GM23248 (cell line): ENCODE results near the gene ABLIM1. TPM values are rescaled to one million over a fixed set of nuclear protein-coding genes. Genes with fewer than 3 reads are reported as not detected.

Experiments
- DNase-seq: peaks from one replicate; pipeline ENCODE4 v3.0.0-alpha.2; 2015
- H2AFZ ChIP-seq: fragments of 200-600 bp; sonication (generic); 2 replicates; pipeline ENCODE4 v1.6.1; 2016; ENCODE audit warnings: antibody characterized with exemption
- H3F3A ChIP-seq: fragments of 200-600 bp; sonication (generic); 2 replicates; pipeline ENCODE4 v1.6.1; 2016; ENCODE audit warnings: mild to moderate bottlenecking, antibody characterized with exemption, mixed run types; ENCODE audit not compliant: insufficient read depth
- H3K27ac ChIP-seq: fragments of 200-600 bp; sonication (generic); 2 replicates; pipeline ENCODE4 v1.5.1; 2016; ENCODE audit warnings: mild to moderate bottlenecking
- H3K27me3 ChIP-seq: fragments of 200-600 bp; sonication (generic); replicated peaks from 2 replicates; pipeline ENCODE4 v1.6.1; 2016; ENCODE audit warnings: mild to moderate bottlenecking; ENCODE audit not compliant: insufficient read depth
- H3K36me3 ChIP-seq: fragments of 200-600 bp; sonication (generic); 2 replicates; pipeline ENCODE4 v1.6.1; 2016; ENCODE audit warnings: low read depth, mild to moderate bottlenecking
- H3K4me1 ChIP-seq: fragments of 200-600 bp; sonication (generic); 2 replicates; pipeline ENCODE4 v1.6.1; 2016; ENCODE audit warnings: mild to moderate bottlenecking; ENCODE audit not compliant: insufficient read depth
- H3K4me2 ChIP-seq: fragments of 200-600 bp; sonication (generic); one replicate; pipeline ENCODE4 v1.6.1; 2016; ENCODE audit warnings: mild to moderate bottlenecking; ENCODE audit not compliant: unreplicated experiment
- H3K4me3 ChIP-seq: fragments of 200-600 bp; sonication (generic); 2 replicates; pipeline ENCODE4 v1.5.1; 2016; ENCODE audit warnings: mild to moderate bottlenecking
- H3K79me2 ChIP-seq: fragments of 200-600 bp; sonication (generic); 2 replicates; pipeline ENCODE4 v1.6.1; 2016; ENCODE audit warnings: mild to moderate bottlenecking; ENCODE audit not compliant: insufficient read depth
- H3K9ac ChIP-seq: fragments of 200-600 bp; sonication (generic); 2 replicates; pipeline ENCODE4 v1.6.1; 2016; ENCODE audit warnings: mild to moderate bottlenecking
- H3K9me2 ChIP-seq: fragments of 200-600 bp; sonication (generic); 2 replicates; pipeline ENCODE4 v1.6.1; 2016; ENCODE audit warnings: mixed run types, mild to moderate bottlenecking, moderate library complexity; ENCODE audit not compliant: insufficient read depth
- H3K9me3 ChIP-seq: fragments of 200-600 bp; sonication (generic); one replicate; pipeline ENCODE4 v1.6.1; 2017; ENCODE audit warnings: low read depth
- H4K20me1 ChIP-seq: fragments of 200-600 bp; sonication (generic); 2 replicates; pipeline ENCODE4 v1.6.0; 2016; ENCODE audit not compliant: insufficient read depth
- EZH2 ChIP-seq: fragments of 200-600 bp; sonication (generic); IDR thresholded peaks from 2 replicates; pipeline ENCODE4 v1.6.1; 2018; ENCODE audit warnings: antibody characterized with exemption, mild to moderate bottlenecking; ENCODE audit not compliant: insufficient read depth, poor library complexity, severe bottlenecking
- EZH2phosphoT487 ChIP-seq: fragments of 200-600 bp; sonication (generic); IDR thresholded peaks from 2 replicates; pipeline ENCODE4 v1.6.1; 2018; ENCODE audit warnings: antibody characterized with exemption, moderate library complexity, mild to moderate bottlenecking, low read depth; ENCODE audit not compliant: insufficient read depth
- WGBS, 2 experiments: methylation state at CpG; one replicate each; pipeline ENCODE4 v1.1.6; 2015 to 2017; ENCODE audit warnings: low lambda C conversion rate in 2 of 2, low coverage in 1 of 2; ENCODE audit errors: missing lambda C conversion rate in 2 of 2; 5-methylcytosine and 5-hydroxymethylcytosine counted together
- in situ Hi-C: fragments of 300-500 bp; cut with MboI; formaldehyde crosslinking; loops from 2 replicates; pipeline ENCODE4 v1.15.0; 2020
- polyA plus RNA-seq: library from polyadenylated mRNA; unstranded; fragments of >200 nt; fragmentation: Nextera tagmentation; extraction: Ambion mirVana; gene quantifications from 2 replicates; pipeline ENCODE4 v1.2.1, GENCODE V29; 2016
- total RNA-seq: library from RNA; depleted of rRNA; stranded (reverse); fragments of >200 nt; shearing (Covaris generic); gene quantifications from 2 replicates; pipeline ENCODE4 v1.2.3, GENCODE V29; 2014

The ABLIM1 gene
- total and polyA plus RNA-seq, 2 experiments from 2014 or later = 0.54 to 0.78 TPM

DNA sequence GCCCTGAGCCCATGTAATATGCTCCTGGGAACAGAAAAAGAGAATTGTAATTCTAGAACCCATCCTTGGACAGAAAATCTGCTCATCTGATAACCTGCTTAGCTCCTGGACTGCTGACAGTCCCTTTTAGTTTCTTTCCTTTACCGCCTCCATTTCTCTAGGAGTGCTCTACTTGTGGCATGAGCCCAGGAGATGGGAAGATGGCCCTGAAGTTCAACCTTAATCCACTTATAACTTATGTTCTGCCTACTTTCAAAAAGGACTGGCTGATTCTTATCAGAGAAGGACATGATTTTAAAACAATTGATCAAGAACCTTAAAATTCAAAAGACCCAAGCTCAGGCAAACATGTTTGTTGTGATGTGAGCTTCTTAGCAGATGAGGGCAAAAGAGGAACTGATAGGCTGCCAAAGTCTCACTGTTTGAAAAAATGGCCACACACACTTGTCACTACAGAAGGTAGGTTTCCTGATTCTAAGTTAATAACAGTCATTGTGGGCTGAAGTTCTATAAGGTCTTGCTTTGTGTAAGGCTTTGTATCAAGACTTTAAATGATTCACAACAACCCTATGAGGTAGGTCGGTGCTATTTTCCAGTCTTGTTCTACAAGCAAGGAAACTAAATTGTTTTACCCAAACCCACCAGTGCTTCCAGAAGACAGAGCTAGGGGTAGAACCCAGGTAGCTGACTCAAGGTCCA, 159.5 kb downstream of the ABLIM1 start:
- no peak overlapping the region for H2AFZ ChIP-seq
- no peaks in the 10 kb centered on the region for H3K36me3 ChIP-seq
- H3K4me2 ChIP-seq = no peak overlapping the region
- H3F3A ChIP-seq = no peaks in the 10 kb centered on the region
- no peaks in the 10 kb centered on the region for H3K9me2 ChIP-seq
- H3K9ac ChIP-seq = no peak overlapping the region
- in situ Hi-C loops = no loop called here
- no peaks in the 10 kb centered on the region; the same call in 1 of the 2 replicates for H3K27me3 ChIP-seq
- no peak overlapping the region for H3K27ac ChIP-seq
- H3K4me1 ChIP-seq = no peaks in the 10 kb centered on the region
- H3K4me3 ChIP-seq = no peak overlapping the region
- TF ChIP-seq EZH2phosphoT487 (no peak), EZH2 (no peak)
- no peaks in the 10 kb centered on the region for H3K9me3 ChIP-seq
- H4K20me1 ChIP-seq = no peaks in the 10 kb centered on the region
- no peaks in the 10 kb centered on the region for H3K79me2 ChIP-seq
- DNase-seq = no peak
- WGBS, 2 experiments = 82 to 86% methylated on average over 2 of the region's 2 CpGs

GRCh38 chr10:114495303-114495702, 162.8 kb downstream of the ABLIM1 start:
- H3K27me3 ChIP-seq = no peaks in the 10 kb centered on the region
- H3K4me1 ChIP-seq = no peaks in the 10 kb centered on the region

GRCh38 chr10:114492351-114493037, 165.6 kb downstream of the ABLIM1 start:
- no peaks in the 10 kb centered on the region for H3K36me3 ChIP-seq
- H3K9me3 ChIP-seq = no peaks in the 10 kb centered on the region
- no peak for TF ChIP-seq EZH2phosphoT487
- no peak for TF ChIP-seq EZH2
- H3K4me2 ChIP-seq = no peak overlapping the region
- H3K4me1 ChIP-seq = no peaks in the 10 kb centered on the region
- no peak overlapping the region for H2AFZ ChIP-seq
- no peaks in the 10 kb centered on the region for H3F3A ChIP-seq
- no peak overlapping the region for H3K27ac ChIP-seq
- H3K4me3 ChIP-seq = no peak overlapping the region
- WGBS, 2 experiments = 41 to 44% methylated on average over 4 of the region's 4 CpGs
- no peaks in the 10 kb centered on the region for H3K9me2 ChIP-seq
- in situ Hi-C loops = no loop called here
- H3K9ac ChIP-seq = no peak overlapping the region
- H3K79me2 ChIP-seq = no peaks in the 10 kb centered on the region
- no peak for DNase-seq
- no peaks in the 10 kb centered on the region for H4K20me1 ChIP-seq
- no peaks in the 10 kb centered on the region for H3K27me3 ChIP-seq

More at GRCh38 chr10:114495303-114495702, 162.8 kb downstream of the ABLIM1 start:
- WGBS, 2 experiments = 78 to 79% methylated on average over 3 of the region's 3 CpGs
- Histone ChIP-seq H3F3A (no peaks in the 10 kb centered on the region), H4K20me1 (no peaks in the 10 kb centered on the region), H3K9me2 (no peaks in the 10 kb centered on the region), H3K9ac (no peak overlapping the region), H3K4me3 (no peak overlapping the region), H3K36me3 (no peaks in the 10 kb centered on the region), H3K4me2 (no peak overlapping the region), H2AFZ (no peak overlapping the region), H3K9me3 (no peaks in the 10 kb centered on the region), H3K27ac (no peak overlapping the region), H3K79me2 (no peaks in the 10 kb centered on the region)
- in situ Hi-C loops = no loop called here
- TF ChIP-seq EZH2phosphoT487 (no peak), EZH2 (no peak)
- DNase-seq = no peak

- 8 to 9% methylated on average over 4 of the region's 4 CpGs for WGBS, 2 experiments
- in situ Hi-C loops = no loop called here
- Histone ChIP-seq H3K27me3 (no peaks in the 10 kb centered on the region; the same call in 1 of the 2 replicates), H3K9me3 (no peaks in the 10 kb centered on the region), H3K27ac (no peak overlapping the region), H3K4me3 (no peak overlapping the region), H3K4me1 (no peaks in the 10 kb centered on the region), H4K20me1 (no peaks in the 10 kb centered on the region), H3K79me2 (no peaks in the 10 kb centered on the region), H3K36me3 (no peaks in the 10 kb centered on the region), H3F3A (no peaks in the 10 kb centered on the region), H2AFZ (no peak overlapping the region), H3K4me2 (no peak overlapping the region), H3K9me2 (no peaks in the 10 kb centered on the region), H3K9ac (no peak overlapping the region)
- no peak for TF ChIP-seq EZH2phosphoT487
- TF ChIP-seq EZH2 = no peak
- DNase-seq = no peak
These were observed 166.1 kb downstream of the ABLIM1 start for GRCh38 chr10:114491933-114492332.
